Body of pancreas (tissue), 4 donors: ENCODE data around the gene FYCO1.
"Not testable (repeated sequence)": the region's sequence is repeated elsewhere in the genome, so short reads cannot be mapped to it uniquely, and the experiment has no call there.

Experiments
- CTCF ChIP-seq, 7 experiments: fragments of 450-650 bp in 4 of 7; fragments of 200-600 bp in 3 of 7; sonication (generic) in 3 of 7; IDR thresholded peaks; one replicate each; pipeline ENCODE4 v1.5.1; 2016 to 2019; ENCODE audit warnings: antibody characterized with exemption in 7 of 7
- POLR2A ChIP-seq, 3 donors: fragments of 450-650 bp; IDR thresholded peaks; one replicate each; pipeline ENCODE4 v1.6.1; 2016; ENCODE audit warnings: antibody characterized with exemption in 3 of 3, mild to moderate bottlenecking in 2 of 3

GRCh38 chr3:46003706-46004105 is 8.1 kb upstream of the FYCO1 start:
- TF ChIP-seq POLR2A, CTCF (IDR thresholded peaks at IDR 0.05): not testable (repeated sequence)
